Suprapubic skin (tissue), 4 donors: ENCODE data around the gene TNS1.

ENCODE experiments used
- POLR2A ChIP-seq, 2 donors: fragments of 450-650 bp; IDR thresholded peaks; one replicate each; pipeline ENCODE4 v1.6.1; 2017; ENCODE audit warnings: antibody characterized with exemption in 2 of 2, mild to moderate bottlenecking in 2 of 2, moderate library complexity in 2 of 2
- POLR2AphosphoS5 ChIP-seq, 3 donors: sonication (generic); formaldehyde crosslinking; IDR thresholded peaks; one replicate each; pipeline ENCODE4 v1.6.1; 2017; ENCODE audit warnings: antibody characterized with exemption in 3 of 3
- TF ChIP-seq, protein P1 (sequence below), 2 donors: fragments of 200-600 bp in 1 of 2; fragments of 450-650 bp in 1 of 2; sonication (generic) in 1 of 2; IDR thresholded peaks; one replicate each; pipeline ENCODE4 v1.5.1; 2016 to 2019; ENCODE audit warnings: antibody characterized with exemption in 2 of 2, mild to moderate bottlenecking in 1 of 2, moderate library complexity in 1 of 2

DNA sequence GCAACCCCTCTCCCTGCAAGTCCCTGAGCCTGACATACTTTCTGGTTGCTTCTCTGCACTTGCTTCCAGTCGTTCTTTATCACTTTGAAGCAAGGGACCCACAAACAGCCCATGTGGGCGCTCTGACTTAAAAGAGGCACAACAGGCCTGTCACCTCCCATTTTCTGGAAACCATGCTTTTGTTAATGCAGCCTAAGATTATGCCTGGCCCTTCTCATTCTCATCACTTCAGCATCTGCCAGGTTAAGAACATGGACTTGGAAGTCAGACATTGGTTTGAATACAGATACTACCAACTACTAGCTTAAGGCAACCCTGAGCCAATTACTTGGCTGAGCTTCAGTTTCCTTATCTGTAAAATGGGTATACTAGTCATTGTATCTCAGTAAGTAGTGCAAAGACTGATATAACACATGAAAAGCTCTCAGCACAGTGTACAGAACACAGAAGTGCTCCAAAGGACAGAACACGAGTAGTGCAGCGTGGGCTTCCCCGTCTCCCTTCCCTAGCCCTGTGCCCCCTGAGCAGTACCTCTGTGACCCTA is 141.4 kb downstream of the TNS1 start:
- TF ChIP-seq, protein P1, sequence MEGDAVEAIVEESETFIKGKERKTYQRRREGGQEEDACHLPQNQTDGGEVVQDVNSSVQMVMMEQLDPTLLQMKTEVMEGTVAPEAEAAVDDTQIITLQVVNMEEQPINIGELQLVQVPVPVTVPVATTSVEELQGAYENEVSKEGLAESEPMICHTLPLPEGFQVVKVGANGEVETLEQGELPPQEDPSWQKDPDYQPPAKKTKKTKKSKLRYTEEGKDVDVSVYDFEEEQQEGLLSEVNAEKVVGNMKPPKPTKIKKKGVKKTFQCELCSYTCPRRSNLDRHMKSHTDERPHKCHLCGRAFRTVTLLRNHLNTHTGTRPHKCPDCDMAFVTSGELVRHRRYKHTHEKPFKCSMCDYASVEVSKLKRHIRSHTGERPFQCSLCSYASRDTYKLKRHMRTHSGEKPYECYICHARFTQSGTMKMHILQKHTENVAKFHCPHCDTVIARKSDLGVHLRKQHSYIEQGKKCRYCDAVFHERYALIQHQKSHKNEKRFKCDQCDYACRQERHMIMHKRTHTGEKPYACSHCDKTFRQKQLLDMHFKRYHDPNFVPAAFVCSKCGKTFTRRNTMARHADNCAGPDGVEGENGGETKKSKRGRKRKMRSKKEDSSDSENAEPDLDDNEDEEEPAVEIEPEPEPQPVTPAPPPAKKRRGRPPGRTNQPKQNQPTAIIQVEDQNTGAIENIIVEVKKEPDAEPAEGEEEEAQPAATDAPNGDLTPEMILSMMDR (IDR thresholded peaks at IDR 0.05), result no peak
- TF ChIP-seq POLR2A (IDR thresholded peaks at IDR 0.05), result no peak
- no peak for TF ChIP-seq POLR2AphosphoS5 (IDR thresholded peaks at IDR 0.05)
